HEK293 (cell line): Measurements from ENCODE around the gene FAF2.

ENCODE experiments used
- CTCF ChIA-PET: fragments of 350-600 bp; formaldehyde crosslinking; extraction: SDS; loops from one replicate; lab custom pipeline; 2021; ENCODE audit warnings: antibody characterized with exemption; lab: Yijun Ruan, JAX
- POLR2A ChIA-PET: fragments of 300-600 bp; formaldehyde crosslinking; extraction: SDS; loops from one replicate; lab custom pipeline; 2020; ENCODE audit warnings: antibody characterized with exemption, inconsistent platforms; lab: Yijun Ruan, JAX
- H3K27ac ChIP-seq: fragments of 200-500 bp; sonication (Bioruptor generic); 2 replicates; pipeline ENCODE4 v1.5.1; 2014; ENCODE audit warnings: low read depth, low read length, control low read depth, inconsistent platforms; ENCODE audit errors: extremely low read depth
- H3K36me3 ChIP-seq, 2 experiments: fragments of 200-500 bp in 1 of 2; sonication (Bioruptor generic) in 1 of 2; 1 replicate in 1 of 2; 2 replicates in 1 of 2; pipeline ENCODE4 v1.5.1; 2014 to 2017; ENCODE audit warnings: inconsistent platforms in 2 of 2, low read length in 2 of 2; ENCODE audit not compliant: control insufficient read depth in 2 of 2, insufficient read depth in 1 of 2
- H3K4me1 ChIP-seq: fragments of 200-500 bp; sonication (Bioruptor generic); 2 replicates; pipeline ENCODE4 v1.5.1; 2014; ENCODE audit warnings: mild to moderate bottlenecking, low read length, inconsistent platforms; ENCODE audit not compliant: control insufficient read depth, insufficient read depth
- H3K4me3 ChIP-seq: 2 replicates; pipeline ENCODE4 v1.5.1; 2011; ENCODE audit warnings: low read depth, mild to moderate bottlenecking, control low read depth, low read length, moderate library complexity
- H3K9me3 ChIP-seq: fragments of 200-500 bp; sonication (Bioruptor generic); 2 replicates; pipeline ENCODE4 v1.5.1; 2014; ENCODE audit warnings: low read depth, low read length, inconsistent platforms; ENCODE audit not compliant: control insufficient read depth, insufficient read depth
- GLI2 ChIP-seq: fragments of 450-650 bp; formaldehyde crosslinking; IDR thresholded peaks from 2 replicates; pipeline ENCODE4; 2017; ENCODE audit warnings: missing biosample characterization, missing genetic modification characterization, low read depth, borderline replicate concordance
- HOXC10 ChIP-seq: sonication (generic); formaldehyde crosslinking; IDR thresholded peaks from 2 replicates; pipeline ENCODE4 v1.8.1; 2023; ENCODE audit warnings: mild to moderate bottlenecking, missing genetic modification reagents
- RBAK ChIP-seq: fragments of 450-650 bp; formaldehyde crosslinking; IDR thresholded peaks from 2 replicates; pipeline ENCODE4 v1.5.1; 2016; ENCODE audit warnings: missing biosample characterization, missing genetic modification characterization
- SP7 ChIP-seq: fragments of 450-650 bp; formaldehyde crosslinking; IDR thresholded peaks from 2 replicates; pipeline ENCODE4 v1.5.1; 2016; ENCODE audit warnings: missing biosample characterization, missing genetic modification characterization
- TCF7L2 ChIP-seq: IDR thresholded peaks from 2 replicates; pipeline ENCODE4 v1.6.1; 2011; ENCODE audit warnings: low read depth, mild to moderate bottlenecking, inconsistent platforms, low read length, moderate library complexity, borderline replicate concordance
- TSHZ1 ChIP-seq: fragments of 450-650 bp; formaldehyde crosslinking; IDR thresholded peaks from 2 replicates; pipeline ENCODE4 v1.5.1; 2016; ENCODE audit warnings: missing biosample characterization, missing genetic modification characterization, borderline replicate concordance
- ZBTB10 ChIP-seq: fragments of 450-650 bp; formaldehyde crosslinking; IDR thresholded peaks from 2 replicates; pipeline ENCODE4 v1.5.1; 2016; ENCODE audit warnings: missing biosample characterization, missing genetic modification characterization
- ZBTB20 ChIP-seq: fragments of 450-650 bp; formaldehyde crosslinking; IDR thresholded peaks from 2 replicates; pipeline ENCODE4 v1.5.1; 2016; ENCODE audit warnings: missing biosample characterization, missing genetic modification characterization
- ZBTB44 ChIP-seq: fragments of 450-650 bp; IDR thresholded peaks from 2 replicates; pipeline ENCODE4 v1.5.1; 2018; ENCODE audit warnings: missing biosample characterization, mild to moderate bottlenecking, missing genetic modification characterization
- ZFHX2 ChIP-seq: fragments of 450-650 bp; formaldehyde crosslinking; conservative IDR thresholded peaks from 2 replicates; pipeline ENCODE4 v1.5.1; 2016; ENCODE audit warnings: missing biosample characterization, missing genetic modification characterization
- ZIC2 ChIP-seq: fragments of 450-650 bp; formaldehyde crosslinking; IDR thresholded peaks from 2 replicates; pipeline ENCODE4 v1.5.1; 2016; ENCODE audit warnings: missing biosample characterization, missing genetic modification characterization
- ZNF112 ChIP-seq: fragments of 450-650 bp; formaldehyde crosslinking; IDR thresholded peaks from 2 replicates; pipeline ENCODE4 v1.5.0; 2017; ENCODE audit warnings: missing biosample characterization, missing genetic modification characterization
- ZNF174 ChIP-seq: fragments of 450-650 bp; formaldehyde crosslinking; IDR thresholded peaks from 2 replicates; pipeline ENCODE4 v1.5.0; 2017; ENCODE audit warnings: missing biosample characterization, mild to moderate bottlenecking, missing genetic modification characterization
- ZNF19 ChIP-seq: fragments of 450-650 bp; formaldehyde crosslinking; IDR thresholded peaks from 2 replicates; pipeline ENCODE4; 2016; ENCODE audit warnings: missing biosample characterization, missing genetic modification characterization, low read depth
- ZNF280C ChIP-seq: fragments of 450-650 bp; formaldehyde crosslinking; IDR thresholded peaks from 2 replicates; pipeline ENCODE4 v1.5.1; 2016; ENCODE audit warnings: missing biosample characterization, missing genetic modification characterization
- ZNF311 ChIP-seq: fragments of 450-650 bp; formaldehyde crosslinking; IDR thresholded peaks from 2 replicates; pipeline ENCODE4 v1.5.1; 2017; ENCODE audit warnings: missing biosample characterization, missing genetic modification characterization, borderline replicate concordance
- ZNF423 ChIP-seq: fragments of 450-650 bp; formaldehyde crosslinking; IDR thresholded peaks from 2 replicates; pipeline ENCODE4 v1.5.1; 2016; ENCODE audit warnings: missing biosample characterization, missing genetic modification characterization
- ZNF488 ChIP-seq: fragments of 450-650 bp; formaldehyde crosslinking; IDR thresholded peaks from 2 replicates; pipeline ENCODE4 v1.5.1; 2016; ENCODE audit warnings: missing biosample characterization, missing genetic modification characterization
- ZNF510 ChIP-seq: fragments of 450-650 bp; formaldehyde crosslinking; IDR thresholded peaks from 2 replicates; pipeline ENCODE4 v1.5.1; 2018; ENCODE audit warnings: mild to moderate bottlenecking, missing genetic modification characterization, missing biosample characterization; ENCODE audit not compliant: insufficient replicate concordance
- ZNF521 ChIP-seq: fragments of 450-650 bp; formaldehyde crosslinking; IDR thresholded peaks from 2 replicates; pipeline ENCODE4 v1.5.1; 2017; ENCODE audit warnings: missing biosample characterization, mild to moderate bottlenecking, missing genetic modification characterization
- ZNF529 ChIP-seq: fragments of 450-650 bp; formaldehyde crosslinking; IDR thresholded peaks from 2 replicates; pipeline ENCODE4 v1.5.1; 2017; ENCODE audit warnings: missing genetic modification characterization, missing biosample characterization; ENCODE audit not compliant: insufficient replicate concordance
- ZNF621 ChIP-seq: fragments of 450-650 bp; formaldehyde crosslinking; IDR thresholded peaks from 2 replicates; pipeline ENCODE4 v1.5.1; 2017; ENCODE audit warnings: missing biosample characterization, missing genetic modification characterization
- ZNF747 ChIP-seq: fragments of 450-650 bp; formaldehyde crosslinking; IDR thresholded peaks from 2 replicates; pipeline ENCODE4 v1.5.1; 2016; ENCODE audit warnings: missing biosample characterization, missing genetic modification characterization
- ZNF777 ChIP-seq: fragments of 450-650 bp; formaldehyde crosslinking; IDR thresholded peaks from 2 replicates; pipeline ENCODE4 v1.5.1; 2017; ENCODE audit warnings: missing biosample characterization, missing genetic modification characterization, borderline replicate concordance
- ZSCAN16 ChIP-seq: fragments of 450-650 bp; formaldehyde crosslinking; IDR thresholded peaks from 2 replicates; pipeline ENCODE4 v1.5.1; 2016; ENCODE audit warnings: missing biosample characterization, missing genetic modification characterization

Gene FAF2

GRCh38 chr5:176410486-176411180 lies 37.6 kb upstream of the FAF2 start:
- POLR2A ChIA-PET, result no interaction called here
- H3K36me3 ChIP-seq, result peaks cover 8 to 42% of the 10 kb centered on the region in 2 experiments; a peak in 2 of 3 replicates
- no peak overlapping the region for H3K27ac ChIP-seq
- H3K4me1 ChIP-seq, result no peaks in the 10 kb centered on the region
- H3K9me3 ChIP-seq, result no peaks in the 10 kb centered on the region
- TF ChIP-seq ZNF621 (tag by site-specific recombination) (no peak), ZIC2 (tag by site-specific recombination) (no peak), SP7 (tag by site-specific recombination) (no peak), ZNF488 (tag by site-specific recombination) (no peak), ZNF174 (no peak), ZNF510 (no peak), ZNF521 (tag by site-specific recombination) (no peak), TSHZ1 (no peak), ZNF777 (no peak), RBAK (tag by site-specific recombination) (no peak), ZNF311 (tag by site-specific recombination) (no peak), TCF7L2 (no peak), ZNF19 (tag by site-specific recombination) (no peak), ZNF423 (no peak), ZNF280C (tag by site-specific recombination) (no peak), ZBTB20 (tag by site-specific recombination) (no peak), ZNF112 (tag by site-specific recombination) (no peak), ZNF529 (no peak), HOXC10 (no peak)
- CTCF ChIA-PET, result interaction anchor here (0.7 to 1.0 kb wide), 2 partner anchors 37 to 41 kb away, joined by 3 read pairs; no protein-coding TSS in a partner anchor
- no peak overlapping the region for H3K4me3 ChIP-seq

GRCh38 chr5:176412517-176413254 lies 35.5 kb upstream of the FAF2 start:
- H3K4me1 ChIP-seq, result no peaks in the 10 kb centered on the region
- CTCF ChIA-PET, result interaction anchor here (0.7 kb wide), 1 partner anchor 556 kb away, joined by 3 read pairs; no protein-coding TSS in a partner anchor
- no peak overlapping the region for H3K27ac ChIP-seq
- H3K4me3 ChIP-seq, result no peak overlapping the region
- POLR2A ChIA-PET, result no interaction called here
- H3K36me3 ChIP-seq, result peaks cover 8 to 21% of the 10 kb centered on the region in 2 experiments; a peak in 2 of 3 replicates
- H3K9me3 ChIP-seq, result no peaks in the 10 kb centered on the region
- TF ChIP-seq ZNF747 (tag by site-specific recombination) (no peak), ZBTB44 (tag by site-specific recombination) (no peak), ZSCAN16 (tag by site-specific recombination) (no peak), GLI2 (tag by site-specific recombination) (no peak), ZFHX2 (tag by site-specific recombination) (peak; percentile 81), ZBTB10 (tag by site-specific recombination) (no peak)
